ENCODE data around the gene ANO6.

DNA sequence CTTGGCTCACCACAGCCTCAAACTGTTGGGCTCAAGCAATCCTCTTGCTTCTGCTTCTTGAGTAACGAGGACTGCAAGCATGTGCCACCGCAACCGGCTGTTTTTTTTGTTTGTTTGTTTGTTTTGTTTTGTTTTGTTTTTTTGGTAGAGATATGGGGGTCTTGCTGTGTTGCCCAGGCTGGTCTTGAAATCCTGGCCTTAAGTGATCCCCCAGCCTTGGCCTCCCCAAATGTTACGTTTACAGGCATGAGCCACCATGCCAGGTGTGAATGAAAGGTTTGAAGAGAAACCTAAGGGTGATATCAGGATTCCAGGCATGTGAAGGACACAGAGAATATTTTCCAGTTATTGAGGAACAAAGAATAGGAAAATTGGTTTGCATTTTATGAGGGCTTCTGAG lies 45.0 kb downstream of the ANO6 start:
- TF ChIP-seq, protein P1, sequence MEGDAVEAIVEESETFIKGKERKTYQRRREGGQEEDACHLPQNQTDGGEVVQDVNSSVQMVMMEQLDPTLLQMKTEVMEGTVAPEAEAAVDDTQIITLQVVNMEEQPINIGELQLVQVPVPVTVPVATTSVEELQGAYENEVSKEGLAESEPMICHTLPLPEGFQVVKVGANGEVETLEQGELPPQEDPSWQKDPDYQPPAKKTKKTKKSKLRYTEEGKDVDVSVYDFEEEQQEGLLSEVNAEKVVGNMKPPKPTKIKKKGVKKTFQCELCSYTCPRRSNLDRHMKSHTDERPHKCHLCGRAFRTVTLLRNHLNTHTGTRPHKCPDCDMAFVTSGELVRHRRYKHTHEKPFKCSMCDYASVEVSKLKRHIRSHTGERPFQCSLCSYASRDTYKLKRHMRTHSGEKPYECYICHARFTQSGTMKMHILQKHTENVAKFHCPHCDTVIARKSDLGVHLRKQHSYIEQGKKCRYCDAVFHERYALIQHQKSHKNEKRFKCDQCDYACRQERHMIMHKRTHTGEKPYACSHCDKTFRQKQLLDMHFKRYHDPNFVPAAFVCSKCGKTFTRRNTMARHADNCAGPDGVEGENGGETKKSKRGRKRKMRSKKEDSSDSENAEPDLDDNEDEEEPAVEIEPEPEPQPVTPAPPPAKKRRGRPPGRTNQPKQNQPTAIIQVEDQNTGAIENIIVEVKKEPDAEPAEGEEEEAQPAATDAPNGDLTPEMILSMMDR (IDR thresholded peaks at IDR 0.05), result no peak
- TF ChIP-seq EZH2phosphoT487 (IDR thresholded peaks at IDR 0.05) (no peak), EZH2 (IDR thresholded peaks at IDR 0.05) (no peak)

Data from neural progenitor cell (in vitro differentiated cells).